Mesendoderm (in vitro differentiated cells): ENCODE data around the gene RNASE8.

ENCODE experiments used
- DNase-seq: peaks from one replicate; pipeline ENCODE4 v3.0.0; 2013
- H2AK5ac ChIP-seq: 2 replicates; pipeline ENCODE4 v1.6.1; 2013; ENCODE audit warnings: low read length, inconsistent platforms
- H2BK120ac ChIP-seq: 2 replicates; pipeline ENCODE4 v1.6.1; 2013; ENCODE audit warnings: low read depth, mild to moderate bottlenecking, low read length, moderate library complexity, mixed read lengths
- H2BK15ac ChIP-seq: replicated peaks from 2 replicates; pipeline ENCODE4 v1.6.1; 2013; ENCODE audit warnings: low read depth, mild to moderate bottlenecking, moderate library complexity
- H2BK5ac ChIP-seq: 2 replicates; pipeline ENCODE4 v1.6.1; 2013; ENCODE audit warnings: low read length, inconsistent platforms
- H3K18ac ChIP-seq: 2 replicates; pipeline ENCODE4 v1.6.1; 2013; ENCODE audit warnings: mild to moderate bottlenecking, low read length, mixed read lengths
- H3K23ac ChIP-seq: one replicate; pipeline ENCODE4 v1.6.1; 2013; ENCODE audit warnings: low read length
- H3K27ac ChIP-seq: 2 replicates; pipeline ENCODE4 v1.5.1; 2013; ENCODE audit warnings: low read depth, mild to moderate bottlenecking, inconsistent platforms, low read length, moderate library complexity
- H3K27me3 ChIP-seq: 2 replicates; pipeline ENCODE4 v1.6.1; 2013; ENCODE audit warnings: low read length, control low read depth, mild to moderate bottlenecking, inconsistent platforms; ENCODE audit not compliant: insufficient read depth, poor library complexity
- H3K36me3 ChIP-seq: 2 replicates; pipeline ENCODE4 v1.6.1; 2013; ENCODE audit warnings: low read length, inconsistent platforms; ENCODE audit not compliant: control insufficient read depth, insufficient read depth
- H3K4ac ChIP-seq: one replicate; pipeline ENCODE4 v1.6.1; 2013; ENCODE audit warnings: low read depth, mild to moderate bottlenecking, low read length, moderate library complexity
- H3K4me1 ChIP-seq: 2 replicates; pipeline ENCODE4 v1.6.1; 2013; ENCODE audit warnings: low read depth, low read length, inconsistent platforms; ENCODE audit not compliant: control insufficient read depth
- H3K4me2 ChIP-seq: 2 replicates; pipeline ENCODE4 v1.6.1; 2013; ENCODE audit warnings: low read length
- H3K4me3 ChIP-seq: 2 replicates; pipeline ENCODE4 v1.5.1; 2013; ENCODE audit warnings: mild to moderate bottlenecking, low read length
- H3K56ac ChIP-seq: one replicate; pipeline ENCODE4 v1.6.1; 2013; ENCODE audit warnings: low read length
- H3K79me1 ChIP-seq: 2 replicates; pipeline ENCODE4 v1.6.1; 2013; ENCODE audit warnings: low read length, inconsistent platforms
- H3K79me2 ChIP-seq: 2 replicates; pipeline ENCODE4 v1.6.1; 2013; ENCODE audit warnings: mild to moderate bottlenecking, low read length; ENCODE audit not compliant: control insufficient read depth, insufficient read depth
- H3K9ac ChIP-seq: 2 replicates; pipeline ENCODE4 v1.6.1; 2013; ENCODE audit warnings: low read length, inconsistent platforms
- H4K5ac ChIP-seq: one replicate; pipeline ENCODE4 v1.6.1; 2013; ENCODE audit warnings: low read length
- H4K8ac ChIP-seq: one replicate; pipeline ENCODE4 v1.6.1; 2013; ENCODE audit warnings: low read depth, mild to moderate bottlenecking, control low read depth, low read length, moderate library complexity
- WGBS: extraction: QIAGEN DNeasy Blood & Tissue Kit; methylation state at CpG from one replicate; pipeline ENCODE4 v1.1.7; 2013; ENCODE audit warnings: low lambda C conversion rate, missing lambda C conversion rate; ENCODE audit not compliant: insufficient coverage; ENCODE audit errors: extremely low coverage; 5-methylcytosine and 5-hydroxymethylcytosine counted together

The RNASE8 gene

DNA sequence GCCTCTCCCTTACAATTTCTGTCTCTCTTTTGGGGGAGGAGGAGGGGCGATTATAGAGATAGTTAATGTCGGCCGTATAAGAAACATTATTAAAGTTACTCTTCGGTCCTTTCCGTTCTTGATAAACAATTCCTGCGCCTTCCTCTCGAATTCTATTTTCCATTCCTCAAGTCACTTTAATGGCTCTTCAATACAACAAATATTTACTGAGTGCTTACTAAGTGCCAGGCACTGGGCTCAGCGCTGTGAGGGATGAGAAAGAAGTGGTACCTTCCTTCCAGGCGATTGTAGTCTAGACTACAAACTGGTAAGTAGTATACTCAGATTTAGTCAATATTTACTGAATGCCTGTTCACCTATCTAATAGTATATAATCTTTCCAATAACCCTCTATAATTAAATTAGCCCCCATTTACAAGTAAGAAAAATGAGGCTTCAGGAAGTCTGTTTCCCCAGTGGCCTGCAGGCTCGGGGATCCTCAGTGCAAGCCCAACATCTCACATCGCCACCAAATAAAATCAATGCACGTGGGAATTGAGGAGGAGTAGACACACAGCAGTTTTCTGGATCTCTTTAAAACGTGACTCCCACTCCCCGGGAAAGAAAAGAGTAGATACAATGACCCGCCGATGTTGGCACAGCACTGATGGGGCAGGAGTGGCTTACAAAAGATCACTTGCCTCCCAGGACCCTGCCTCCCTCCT lies 41.4 kb downstream of the RNASE8 start:
- no peak overlapping the region for H2BK5ac ChIP-seq
- no CpG with 5 or more reads among the region's 16 CpGs for WGBS
- no peak overlapping the region for H2BK120ac ChIP-seq
- peak overlapping the region; percentile 48 for H3K4me3 ChIP-seq
- peaks cover 15% of the 10 kb centered on the region for H3K4me1 ChIP-seq
- peaks cover 15% of the 10 kb centered on the region for H3K79me2 ChIP-seq
- no peak overlapping the region for H2BK15ac ChIP-seq
- no peak overlapping the region for H4K5ac ChIP-seq
- peaks cover 3% of the 10 kb centered on the region for H3K79me1 ChIP-seq
- no peak overlapping the region for H4K8ac ChIP-seq
- H3K4ac ChIP-seq, result peak overlapping the region; percentile 42
- no peak overlapping the region for H2AK5ac ChIP-seq
- no peak overlapping the region for H3K23ac ChIP-seq
- peak overlapping the region; percentile 19 for H3K4me2 ChIP-seq
- H3K36me3 ChIP-seq, result no peaks in the 10 kb centered on the region
- DNase-seq, result no peak
- H3K9ac ChIP-seq, result peak overlapping the region; percentile 71
- H3K56ac ChIP-seq, result peak overlapping the region; percentile 82
- peak overlapping the region; percentile 99 for H3K18ac ChIP-seq
- H3K27me3 ChIP-seq, result no peaks in the 10 kb centered on the region
- H3K27ac ChIP-seq, result no peak overlapping the region

DNA sequence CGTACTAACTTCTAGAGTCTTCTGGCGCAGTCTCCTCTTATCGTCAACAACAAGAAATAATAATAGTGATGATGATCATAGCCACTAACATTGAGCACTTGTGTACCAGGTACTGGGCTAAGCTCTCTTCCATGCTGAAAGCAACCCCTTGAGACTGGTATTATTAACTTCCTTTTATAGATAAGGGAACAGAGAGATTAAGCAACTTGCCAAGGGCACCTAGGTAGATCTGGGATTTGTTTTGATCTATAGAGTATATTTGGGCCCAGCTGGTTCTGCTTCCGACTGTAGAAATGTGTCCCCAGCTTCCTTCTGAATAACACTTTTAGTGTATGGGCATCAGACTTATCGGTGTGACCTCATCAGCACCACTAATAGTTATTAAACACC lies 42.0 kb downstream of the RNASE8 start:
- H2AK5ac ChIP-seq, result no peak overlapping the region
- H3K79me2 ChIP-seq, result peaks cover 15% of the 10 kb centered on the region
- no peak overlapping the region for H4K8ac ChIP-seq
- H3K27me3 ChIP-seq, result no peaks in the 10 kb centered on the region
- H2BK120ac ChIP-seq, result no peak overlapping the region
- H4K5ac ChIP-seq, result no peak overlapping the region
- H3K4me3 ChIP-seq, result no peak overlapping the region
- H3K18ac ChIP-seq, result no peak overlapping the region
- no peak overlapping the region for H3K56ac ChIP-seq
- no peaks in the 10 kb centered on the region for H3K36me3 ChIP-seq
- peaks cover 15% of the 10 kb centered on the region for H3K4me1 ChIP-seq
- no peak overlapping the region for H3K4ac ChIP-seq
- H3K27ac ChIP-seq, result no peak overlapping the region
- DNase-seq, result no peak
- no peak overlapping the region for H2BK5ac ChIP-seq
- peaks cover 3% of the 10 kb centered on the region for H3K79me1 ChIP-seq
- WGBS, result no CpG with 5 or more reads among the region's 5 CpGs
- H2BK15ac ChIP-seq, result no peak overlapping the region
- no peak overlapping the region for H3K4me2 ChIP-seq
- peak overlapping the region; percentile 37 for H3K9ac ChIP-seq
- H3K23ac ChIP-seq, result no peak overlapping the region

DNA sequence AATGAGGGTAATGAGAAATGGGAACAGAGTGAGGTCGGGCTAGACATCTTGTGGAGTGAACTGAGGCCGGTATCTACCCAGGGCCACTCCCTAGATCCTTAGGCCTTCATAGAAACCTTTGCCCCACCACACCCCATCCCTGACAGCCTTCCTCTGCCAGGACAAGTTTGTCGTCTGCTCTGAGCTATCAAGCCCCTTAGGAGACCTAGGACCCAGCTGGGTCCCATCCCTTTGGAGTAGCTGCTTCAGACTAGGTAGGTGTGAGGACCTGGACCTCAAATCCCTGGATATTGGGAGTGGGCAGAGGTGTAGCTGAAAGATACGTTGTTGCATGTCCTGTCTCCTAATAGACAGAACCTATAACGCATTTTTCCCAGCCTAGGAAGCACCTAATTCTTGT lies 43.3 kb downstream of the RNASE8 start, which contains the start of gene TMEM253:
Gene TMEM253, plus strand, starts transcription at position 136 of the 400 bp plus-strand sequence. CDS start 278 bp downstream, outside the sequence.
- Histone ChIP-seq H3K79me1 (peaks cover 3% of the 10 kb centered on the region), H3K36me3 (no peaks in the 10 kb centered on the region), H4K5ac (no peak within 1 kb of the TSS), H3K4me2 (no peak within 1 kb of the TSS), H4K8ac (no peak within 1 kb of the TSS), H3K9ac (no peak within 1 kb of the TSS), H3K4me1 (peaks cover 13% of the 10 kb centered on the region), H3K23ac (no peak within 1 kb of the TSS), H3K4me3 (no peak within 1 kb of the TSS), H3K27ac (no peak within 1 kb of the TSS), H3K56ac (peak within 1 kb of the TSS; percentile 19), H3K18ac (no peak within 1 kb of the TSS), H3K79me2 (peaks cover 14% of the 10 kb centered on the region), H2BK5ac (no peak within 1 kb of the TSS), H2BK120ac (no peak within 1 kb of the TSS), H3K4ac (no peak within 1 kb of the TSS), H2AK5ac (no peak within 1 kb of the TSS), H2BK15ac (no peak within 1 kb of the TSS), H3K27me3 (no peaks in the 10 kb centered on the region)
- DNase-seq, result no peak
- WGBS, result no CpG with 5 or more reads among the region's 5 CpGs

DNA sequence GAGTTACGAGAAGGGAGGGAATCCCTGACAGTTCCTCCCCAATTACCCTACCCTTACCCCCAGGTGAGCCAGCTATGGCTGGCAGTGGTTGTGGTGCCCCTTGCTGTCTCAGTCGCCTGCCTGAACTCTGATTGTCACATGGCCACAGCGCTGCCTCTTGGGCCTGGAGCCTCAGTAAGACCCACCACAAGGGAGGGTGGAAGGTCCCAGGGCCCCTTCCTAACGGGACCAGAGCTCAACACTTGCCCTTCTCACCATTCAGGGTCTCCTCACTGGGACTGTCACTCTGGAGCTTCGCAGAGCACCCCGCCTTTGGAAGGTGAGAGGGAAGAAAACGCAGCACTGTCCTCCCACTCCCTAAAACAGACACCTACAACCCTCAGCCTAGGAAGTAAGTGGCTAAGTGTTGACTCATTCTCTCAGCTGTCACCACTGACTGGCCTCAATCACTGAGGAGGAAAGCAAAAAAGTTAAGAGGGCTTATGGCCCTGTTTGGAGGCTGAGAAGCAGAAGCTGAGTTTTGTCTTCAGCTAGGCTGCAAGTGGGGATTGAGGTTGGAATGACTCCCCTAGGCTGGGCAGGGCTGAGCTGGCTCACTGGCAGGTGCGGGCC lies 44.3 kb downstream of the RNASE8 start:
- H3K27me3 ChIP-seq, result no peaks in the 10 kb centered on the region
- H4K8ac ChIP-seq, result no peak overlapping the region
- peak; percentile 55 for DNase-seq
- H3K79me2 ChIP-seq, result peaks cover 5% of the 10 kb centered on the region
- no peaks in the 10 kb centered on the region for H3K36me3 ChIP-seq
- H2BK15ac ChIP-seq, result no peak overlapping the region
- H3K23ac ChIP-seq, result no peak overlapping the region
- peak overlapping the region; percentile 19 for H3K56ac ChIP-seq
- H2BK120ac ChIP-seq, result no peak overlapping the region
- H3K4me3 ChIP-seq, result no peak overlapping the region
- no peak overlapping the region for H3K9ac ChIP-seq
- no peak overlapping the region for H2BK5ac ChIP-seq
- no peak overlapping the region for H3K4me2 ChIP-seq
- H3K4ac ChIP-seq, result no peak overlapping the region
- no peak overlapping the region for H3K27ac ChIP-seq
- H4K5ac ChIP-seq, result no peak overlapping the region
- peaks cover 2% of the 10 kb centered on the region for H3K79me1 ChIP-seq
- H2AK5ac ChIP-seq, result no peak overlapping the region
- peaks cover 17% of the 10 kb centered on the region for H3K4me1 ChIP-seq
- H3K18ac ChIP-seq, result no peak overlapping the region
- WGBS, result no CpG with 5 or more reads among the region's 8 CpGs

DNA sequence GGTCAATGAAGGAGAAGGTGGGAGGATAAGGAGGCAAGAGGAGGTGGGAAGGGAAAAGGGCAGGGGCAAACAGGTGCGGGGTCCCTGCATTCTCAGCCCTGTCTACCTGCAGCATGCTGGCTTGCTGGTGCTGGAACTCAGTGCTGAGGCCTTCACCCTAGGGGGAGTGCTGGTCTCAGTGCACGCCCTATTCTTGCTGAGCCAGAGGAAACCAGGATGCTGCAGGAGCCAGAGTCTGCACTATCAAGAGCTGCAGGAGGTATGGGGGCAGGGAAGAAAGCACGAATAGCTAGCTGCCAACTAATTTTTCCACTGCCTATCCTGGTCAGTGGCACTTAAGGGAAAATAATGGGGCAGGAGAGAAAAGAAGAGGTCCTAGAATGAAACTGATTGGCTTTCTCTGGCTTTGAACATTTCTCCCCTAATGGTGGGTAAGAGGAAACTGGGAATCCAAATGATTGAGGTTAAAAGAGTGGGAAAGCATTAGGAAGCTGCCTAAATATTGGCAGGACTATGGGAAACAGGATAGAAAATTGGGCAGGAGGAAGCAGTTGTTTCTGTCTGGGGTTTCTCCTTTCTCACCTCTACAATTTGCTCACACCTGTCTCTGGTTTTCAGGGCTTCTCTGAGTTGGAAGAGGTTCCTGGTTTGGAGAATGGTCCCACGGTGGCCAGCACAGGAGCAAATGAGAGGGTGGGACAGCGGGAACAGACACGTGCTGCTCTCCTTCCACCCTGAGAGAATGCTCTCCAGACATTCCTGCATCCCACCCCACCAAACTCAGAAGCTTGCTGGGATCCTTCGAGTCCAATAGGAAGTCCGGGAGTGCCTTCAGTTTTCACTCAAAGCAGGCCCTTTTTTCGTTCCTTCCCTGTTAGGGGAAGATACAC lies 45.1 kb downstream of the RNASE8 start:
- peak overlapping the region; percentile 84 for H3K4me2 ChIP-seq
- DNase-seq, result peak; percentile 73

More for the DNA sequence above, 45.1 kb downstream of the RNASE8 start:
- peak overlapping the region; percentile 29 for H3K4me3 ChIP-seq
- H3K56ac ChIP-seq, result peak overlapping the region; percentile 90
- H3K23ac ChIP-seq, result no peak overlapping the region
- no peaks in the 10 kb centered on the region for H3K36me3 ChIP-seq
- H3K18ac ChIP-seq, result peak overlapping the region; percentile 82
- H3K27me3 ChIP-seq, result no peaks in the 10 kb centered on the region
- no peaks in the 10 kb centered on the region for H3K79me1 ChIP-seq
- H2BK120ac ChIP-seq, result no peak overlapping the region
- no peak overlapping the region for H4K8ac ChIP-seq
- H3K4me1 ChIP-seq, result peaks cover 14% of the 10 kb centered on the region
- H3K4ac ChIP-seq, result peak overlapping the region; percentile 59
- H3K27ac ChIP-seq, result peak overlapping the region; percentile 13
- H2BK5ac ChIP-seq, result no peak overlapping the region
- H3K9ac ChIP-seq, result peak overlapping the region; percentile 79
- H2AK5ac ChIP-seq, result peak overlapping the region; percentile 80
- WGBS, result no CpG with 5 or more reads among the region's 9 CpGs
- H3K79me2 ChIP-seq, result no peaks in the 10 kb centered on the region
- H2BK15ac ChIP-seq, result peak overlapping the region; percentile 4
- peak overlapping the region; percentile 26 for H4K5ac ChIP-seq
